ENCODE results near the gene TOGARAM2. TPM values are rescaled to one million over a fixed set of nuclear protein-coding genes. Genes with fewer than 3 reads are reported as not detected.

The TOGARAM2 gene
- total RNA-seq, 1 donor from 2014 or later, result not detected

DNA sequence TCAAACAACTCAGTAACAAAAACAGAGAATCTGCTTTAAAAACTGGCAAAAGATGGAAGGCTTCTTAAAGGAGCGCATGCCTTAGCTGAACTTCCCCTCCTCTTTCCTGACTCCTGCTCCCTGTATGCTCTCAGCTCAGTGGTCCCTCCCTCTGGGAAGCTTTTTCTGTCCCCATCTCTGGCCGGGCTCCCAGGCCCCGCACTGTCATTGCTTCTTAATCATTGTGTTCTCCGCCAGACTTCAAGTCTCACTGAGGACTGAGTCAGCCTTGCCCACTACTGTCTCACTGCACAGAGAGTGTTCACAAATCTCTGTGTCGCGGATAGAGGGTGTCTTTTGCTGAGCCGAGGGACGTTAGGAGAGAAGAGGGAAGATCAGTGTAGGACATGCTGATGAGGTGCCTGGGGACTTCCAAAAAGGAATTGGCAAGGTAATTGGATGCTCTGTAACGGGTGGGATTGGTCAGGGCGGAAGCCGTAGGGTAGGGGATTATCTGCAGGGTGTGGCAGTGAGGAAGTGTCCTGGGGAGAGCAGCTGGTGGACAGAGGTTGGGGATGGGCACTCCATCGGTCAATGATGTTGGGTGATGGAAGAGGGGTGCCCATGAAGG lies 16.2 kb downstream of the TOGARAM2 start:
- H3K4me3 ChIP-seq (ENCODE audit: low read depth, low read length), result no peak overlapping the region
- no peak for DNase-seq (ENCODE audit: low read depth)
- TF ChIP-seq, protein P1, sequence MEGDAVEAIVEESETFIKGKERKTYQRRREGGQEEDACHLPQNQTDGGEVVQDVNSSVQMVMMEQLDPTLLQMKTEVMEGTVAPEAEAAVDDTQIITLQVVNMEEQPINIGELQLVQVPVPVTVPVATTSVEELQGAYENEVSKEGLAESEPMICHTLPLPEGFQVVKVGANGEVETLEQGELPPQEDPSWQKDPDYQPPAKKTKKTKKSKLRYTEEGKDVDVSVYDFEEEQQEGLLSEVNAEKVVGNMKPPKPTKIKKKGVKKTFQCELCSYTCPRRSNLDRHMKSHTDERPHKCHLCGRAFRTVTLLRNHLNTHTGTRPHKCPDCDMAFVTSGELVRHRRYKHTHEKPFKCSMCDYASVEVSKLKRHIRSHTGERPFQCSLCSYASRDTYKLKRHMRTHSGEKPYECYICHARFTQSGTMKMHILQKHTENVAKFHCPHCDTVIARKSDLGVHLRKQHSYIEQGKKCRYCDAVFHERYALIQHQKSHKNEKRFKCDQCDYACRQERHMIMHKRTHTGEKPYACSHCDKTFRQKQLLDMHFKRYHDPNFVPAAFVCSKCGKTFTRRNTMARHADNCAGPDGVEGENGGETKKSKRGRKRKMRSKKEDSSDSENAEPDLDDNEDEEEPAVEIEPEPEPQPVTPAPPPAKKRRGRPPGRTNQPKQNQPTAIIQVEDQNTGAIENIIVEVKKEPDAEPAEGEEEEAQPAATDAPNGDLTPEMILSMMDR (conservative IDR thresholded peaks at IDR 0.05; ENCODE audit: low read depth, low read length), result no peak

DNA sequence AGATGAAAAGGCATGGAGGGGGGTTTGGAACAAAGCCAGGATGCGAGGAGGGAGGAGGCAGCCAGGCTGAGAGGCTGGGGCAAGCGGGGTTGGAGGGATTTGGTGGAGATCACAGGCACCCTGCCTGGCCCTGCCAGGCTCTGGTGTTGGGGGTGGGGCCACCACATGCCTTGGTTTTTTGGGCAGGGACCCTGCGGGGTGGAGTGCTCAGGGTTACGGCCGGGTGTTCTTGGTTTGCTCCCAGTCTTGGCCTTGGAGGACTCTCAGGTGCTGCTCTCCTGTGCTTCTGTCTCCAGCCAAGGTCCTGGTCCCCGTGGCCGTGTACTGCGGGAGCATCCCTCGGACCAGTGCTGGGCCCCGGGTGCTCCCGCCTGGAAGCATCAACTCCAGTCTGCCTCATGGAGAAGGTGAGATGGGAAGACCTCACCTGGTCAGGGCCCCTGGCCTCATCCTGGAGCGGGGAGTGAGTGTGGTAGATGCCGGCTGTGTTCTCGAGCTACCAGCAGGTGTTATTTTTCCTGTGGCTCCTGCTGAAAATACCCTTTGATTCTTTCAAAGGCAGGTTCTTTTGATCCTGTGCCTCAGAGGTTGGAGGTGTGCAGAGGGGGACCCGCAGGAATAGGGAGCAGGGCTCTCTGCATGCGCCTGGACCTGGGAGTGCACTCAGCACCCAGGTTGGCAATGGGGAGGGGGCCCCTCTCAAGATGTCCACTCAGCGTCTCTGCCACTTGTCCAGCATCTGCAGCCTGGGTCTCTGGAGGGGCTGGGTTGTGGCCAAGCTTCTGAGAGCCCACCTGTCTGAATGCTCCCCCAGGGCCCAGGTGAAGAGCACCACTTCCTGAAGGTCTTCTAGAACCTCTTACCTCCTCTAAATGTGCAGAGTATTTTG lies 17.0 kb downstream of the TOGARAM2 start:
- TF ChIP-seq, protein P1 (conservative IDR thresholded peaks at IDR 0.05; ENCODE audit: low read depth, low read length), result no peak
- DNase-seq (ENCODE audit: low read depth), result no peak
- H3K4me3 ChIP-seq (ENCODE audit: low read depth, low read length), result no peak overlapping the region

DNA sequence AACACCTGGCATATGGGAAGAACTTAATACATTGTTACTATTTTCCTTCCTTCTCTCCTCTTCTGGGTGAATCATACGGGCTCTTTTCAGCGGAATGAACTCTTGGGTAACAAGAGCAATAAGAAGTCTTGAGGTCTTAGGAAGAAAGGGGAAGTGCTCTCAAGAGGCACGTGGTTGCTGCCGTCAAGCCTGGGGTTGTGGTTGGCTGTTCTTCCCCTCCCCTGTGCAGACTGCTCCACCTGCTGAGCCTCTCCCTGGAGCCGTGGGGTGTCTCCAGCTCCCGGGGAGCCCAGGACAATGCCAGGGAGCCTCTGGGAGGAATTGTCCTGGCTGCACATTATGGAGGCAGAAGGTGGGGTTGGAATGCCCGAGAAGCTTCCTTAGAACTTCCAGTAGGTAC lies 19.4 kb downstream of the TOGARAM2 start:
- no peak overlapping the region for H3K4me3 ChIP-seq (ENCODE audit: low read depth, low read length)
- TF ChIP-seq, protein P1 (conservative IDR thresholded peaks at IDR 0.05; ENCODE audit: low read depth, low read length), result no peak
- DNase-seq (ENCODE audit: low read depth), result no peak

DNA sequence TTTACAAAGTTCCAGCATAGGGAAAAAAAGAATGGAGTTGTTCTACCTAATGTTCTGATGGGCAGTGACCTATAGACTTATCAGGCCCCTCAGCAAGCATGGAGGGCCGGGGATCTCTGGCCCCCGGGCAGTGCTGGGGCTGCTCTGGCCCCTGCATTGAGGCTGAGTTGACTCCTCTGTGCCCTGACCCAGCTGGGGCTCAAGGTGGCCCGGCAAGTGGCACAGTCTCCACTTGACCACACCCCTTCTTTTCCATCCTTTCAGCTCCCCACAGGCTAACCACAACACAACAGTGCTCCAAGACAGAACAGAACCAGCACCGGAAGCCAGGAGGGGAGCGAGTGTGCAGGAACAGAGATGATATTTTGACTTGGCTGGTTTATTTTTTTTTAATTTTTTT lies 19.9 kb downstream of the TOGARAM2 start:
- no peak for DNase-seq (ENCODE audit: low read depth)
- TF ChIP-seq, protein P1 (conservative IDR thresholded peaks at IDR 0.05; ENCODE audit: low read depth, low read length), result no peak
- H3K4me3 ChIP-seq (ENCODE audit: low read depth, low read length), result no peak overlapping the region

DNA sequence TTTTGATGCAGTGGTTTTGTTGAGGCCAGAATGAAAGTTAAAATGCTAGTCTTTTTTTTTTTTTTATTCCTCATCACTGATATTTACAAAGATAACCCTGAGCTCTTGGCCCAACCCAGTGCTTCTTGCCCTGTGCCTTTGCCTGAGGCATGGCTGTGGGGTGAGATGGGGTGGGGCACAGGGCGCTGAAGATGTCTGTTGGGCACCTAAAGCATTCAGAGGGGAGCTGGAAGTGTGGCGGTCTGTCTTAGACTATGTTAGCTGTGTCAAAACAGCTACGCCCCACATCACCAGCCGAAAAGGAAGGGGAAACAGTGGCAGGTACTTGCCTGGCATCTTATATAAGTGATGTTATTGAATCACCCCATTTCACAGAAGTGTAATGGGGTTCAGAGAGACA lies 20.7 kb downstream of the TOGARAM2 start:
- TF ChIP-seq, protein P1 (conservative IDR thresholded peaks at IDR 0.05; ENCODE audit: low read depth, low read length), result no peak
- H3K4me3 ChIP-seq (ENCODE audit: low read depth, low read length), result no peak overlapping the region
- DNase-seq (ENCODE audit: low read depth), result no peak

DNA sequence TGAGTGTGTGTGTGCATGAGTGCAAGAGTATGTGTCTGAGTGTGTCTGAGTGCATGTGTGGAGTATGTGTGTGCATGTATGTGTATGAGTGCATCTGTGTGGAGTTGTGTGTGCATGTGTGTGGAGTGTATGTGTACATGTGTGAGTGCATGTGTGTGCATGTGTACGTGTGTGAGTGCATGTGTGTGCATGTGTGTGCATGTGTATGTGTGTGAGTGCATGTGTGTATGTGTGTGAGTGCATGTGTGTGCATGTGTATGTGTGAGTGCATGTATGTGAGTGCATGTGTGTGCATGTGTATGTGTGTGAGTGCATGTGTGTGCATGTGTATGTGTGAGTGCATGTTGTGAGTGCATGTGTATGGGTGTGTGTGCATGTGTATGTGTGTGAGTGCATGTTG lies 23.7 kb downstream of the TOGARAM2 start:
- DNase-seq (ENCODE audit: low read depth), result no peak
- no peak overlapping the region for H3K4me3 ChIP-seq (ENCODE audit: low read depth, low read length)
- TF ChIP-seq, protein P1 (conservative IDR thresholded peaks at IDR 0.05; ENCODE audit: low read depth, low read length), result no peak

Data from epithelial cell of proximal tubule (primary cell).